WERI-Rb-1 (cell line): ENCODE measurements around the gene SLC25A24.

Experiments used
- DNase-seq: peaks from one replicate; pipeline ENCODE4 v3.0.0-alpha.2; 2020
- H3K27ac ChIP-seq: fragments of 250-450 bp; sonication (Bioruptor Pico); 2 replicates; pipeline ENCODE4 v1.5.1; 2020; ENCODE audit warnings: mild to moderate bottlenecking, moderate library complexity
- H3K27me3 ChIP-seq: fragments of 250-450 bp; sonication (Bioruptor Pico); 2 replicates; pipeline ENCODE4 v1.5.1; 2021; ENCODE audit warnings: mild to moderate bottlenecking, low read depth, moderate library complexity; ENCODE audit not compliant: insufficient read depth, severe bottlenecking
- H3K36me3 ChIP-seq: fragments of 250-450 bp; sonication (Bioruptor Pico); 2 replicates; pipeline ENCODE4 v1.5.1; 2020; ENCODE audit warnings: mild to moderate bottlenecking, moderate library complexity
- H3K4me3 ChIP-seq: 2 replicates; pipeline ENCODE4 v1.5.1; 2011; ENCODE audit warnings: low read depth, mild to moderate bottlenecking, control low read depth, low read length
- H3K9me3 ChIP-seq: fragments of 250-450 bp; sonication (Bioruptor Pico); 2 replicates; pipeline ENCODE4 v1.5.1; 2021; ENCODE audit warnings: mild to moderate bottlenecking, moderate library complexity; ENCODE audit not compliant: severe bottlenecking
- TF ChIP-seq, protein P1 (sequence below): IDR thresholded peaks from 2 replicates; pipeline ENCODE4 v1.5.1; 2011; ENCODE audit warnings: low read depth, mild to moderate bottlenecking, control low read depth, inconsistent platforms, low read length

Gene SLC25A24

GRCh38 chr1:108130794-108131193, 69.3 kb downstream of the SLC25A24 start:
- Histone ChIP-seq H3K27me3 (no peaks in the 10 kb centered on the region), H3K27ac (no peak overlapping the region), H3K4me3 (no peak overlapping the region), H3K9me3 (peaks cover 3% of the 10 kb centered on the region), H3K36me3 (peaks cover 5% of the 10 kb centered on the region; the same call in 1 of the 2 replicates)
- no peak for DNase-seq
- TF ChIP-seq, protein P1, sequence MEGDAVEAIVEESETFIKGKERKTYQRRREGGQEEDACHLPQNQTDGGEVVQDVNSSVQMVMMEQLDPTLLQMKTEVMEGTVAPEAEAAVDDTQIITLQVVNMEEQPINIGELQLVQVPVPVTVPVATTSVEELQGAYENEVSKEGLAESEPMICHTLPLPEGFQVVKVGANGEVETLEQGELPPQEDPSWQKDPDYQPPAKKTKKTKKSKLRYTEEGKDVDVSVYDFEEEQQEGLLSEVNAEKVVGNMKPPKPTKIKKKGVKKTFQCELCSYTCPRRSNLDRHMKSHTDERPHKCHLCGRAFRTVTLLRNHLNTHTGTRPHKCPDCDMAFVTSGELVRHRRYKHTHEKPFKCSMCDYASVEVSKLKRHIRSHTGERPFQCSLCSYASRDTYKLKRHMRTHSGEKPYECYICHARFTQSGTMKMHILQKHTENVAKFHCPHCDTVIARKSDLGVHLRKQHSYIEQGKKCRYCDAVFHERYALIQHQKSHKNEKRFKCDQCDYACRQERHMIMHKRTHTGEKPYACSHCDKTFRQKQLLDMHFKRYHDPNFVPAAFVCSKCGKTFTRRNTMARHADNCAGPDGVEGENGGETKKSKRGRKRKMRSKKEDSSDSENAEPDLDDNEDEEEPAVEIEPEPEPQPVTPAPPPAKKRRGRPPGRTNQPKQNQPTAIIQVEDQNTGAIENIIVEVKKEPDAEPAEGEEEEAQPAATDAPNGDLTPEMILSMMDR = no peak

DNA sequence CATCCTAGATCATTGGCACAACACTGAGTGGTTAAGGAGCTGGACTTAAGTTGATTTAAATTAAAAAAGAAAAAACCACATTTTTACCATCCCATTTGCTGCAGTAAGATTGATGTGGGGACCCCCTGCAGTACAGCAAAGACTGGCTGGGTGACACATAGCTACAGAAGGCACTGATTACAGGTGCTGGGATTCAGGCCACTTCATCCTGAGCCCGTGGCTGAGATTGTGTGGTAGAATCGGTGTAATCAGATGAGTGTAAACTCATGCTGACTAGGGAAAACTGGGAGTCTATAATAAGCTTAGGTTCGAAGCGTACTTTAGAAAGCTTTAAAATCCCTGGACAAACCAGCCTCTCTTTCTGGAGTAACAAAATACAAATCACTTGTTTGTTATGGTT, 70.1 kb downstream of the SLC25A24 start:
- H3K4me3 ChIP-seq = no peak overlapping the region
- TF ChIP-seq, protein P1 = no peak
- DNase-seq = no peak
- no peak overlapping the region for H3K27ac ChIP-seq
- H3K9me3 ChIP-seq = peaks cover 3% of the 10 kb centered on the region
- no peaks in the 10 kb centered on the region; the same call in 1 of the 2 replicates for H3K36me3 ChIP-seq
- H3K27me3 ChIP-seq = no peaks in the 10 kb centered on the region

- Histone ChIP-seq H3K4me3 (no peak overlapping the region), H3K36me3 (no peaks in the 10 kb centered on the region), H3K27ac (no peak overlapping the region), H3K27me3 (no peaks in the 10 kb centered on the region), H3K9me3 (no peaks in the 10 kb centered on the region)
- peak; percentile 72 for DNase-seq
- TF ChIP-seq, protein P1 = peak; percentile 89
These were observed 74.6 kb downstream of the SLC25A24 start for GRCh38 chr1:108125312-108126138.

DNA sequence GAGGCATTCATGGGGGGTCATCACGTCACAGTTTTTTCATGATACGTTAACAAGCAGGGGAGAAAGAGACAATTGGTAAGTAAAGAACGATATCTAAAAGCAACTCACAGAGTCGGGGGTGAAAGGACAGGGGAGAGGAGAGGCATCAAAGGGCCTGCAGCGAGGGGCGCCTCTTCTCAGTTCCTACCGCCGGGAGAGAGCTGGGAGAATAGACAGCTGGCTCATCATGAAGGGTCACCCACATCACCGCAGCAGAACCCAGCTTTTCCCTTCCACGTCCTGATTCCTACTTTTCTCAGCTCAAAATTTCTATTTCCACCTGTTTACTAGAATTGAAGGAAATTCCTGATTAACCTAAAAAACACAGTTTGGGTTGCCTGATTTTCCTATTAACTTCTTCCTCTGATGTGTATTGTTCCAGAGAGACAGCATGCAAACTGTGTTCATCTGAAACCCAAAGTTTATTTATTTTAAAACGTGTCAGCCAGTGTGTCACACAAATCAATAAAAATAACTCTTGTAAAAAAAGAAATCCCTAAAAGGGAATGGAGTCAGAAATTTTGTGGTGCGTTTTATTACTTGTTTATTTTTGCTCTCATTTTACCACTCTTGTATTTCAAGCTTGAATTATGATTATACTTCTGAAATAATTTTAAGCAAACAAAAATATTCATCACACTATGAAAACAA, 75.4 kb downstream of the SLC25A24 start:
- H3K9me3 ChIP-seq = no peaks in the 10 kb centered on the region
- no peak for DNase-seq
- no peaks in the 10 kb centered on the region for H3K27me3 ChIP-seq
- H3K27ac ChIP-seq = no peak overlapping the region
- no peak overlapping the region for H3K4me3 ChIP-seq
- TF ChIP-seq, protein P1 = no peak
- H3K36me3 ChIP-seq = no peaks in the 10 kb centered on the region

DNA sequence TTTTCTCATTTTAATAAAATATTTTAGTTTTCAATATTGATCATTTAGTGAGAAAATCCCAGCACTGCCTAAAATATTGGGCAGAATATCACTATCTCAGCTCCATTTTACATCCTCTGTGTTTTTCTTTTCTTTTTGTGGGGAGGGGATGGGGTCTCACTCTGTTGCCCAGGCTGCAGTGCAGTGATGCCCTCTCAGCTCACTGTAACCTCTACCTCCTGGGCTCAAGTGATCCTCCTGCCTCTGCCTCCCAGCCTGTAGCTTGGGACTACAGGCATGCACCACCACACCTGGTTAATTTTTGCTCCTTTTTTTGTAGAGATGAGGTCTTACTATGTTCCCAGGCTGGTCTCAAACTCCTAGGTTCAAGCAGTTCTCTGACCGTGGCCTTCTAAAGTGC, 76.1 kb downstream of the SLC25A24 start:
- DNase-seq = no peak
- H3K4me3 ChIP-seq = no peak overlapping the region
- no peaks in the 10 kb centered on the region for H3K9me3 ChIP-seq
- TF ChIP-seq, protein P1 = no peak
- no peaks in the 10 kb centered on the region for H3K27me3 ChIP-seq
- H3K36me3 ChIP-seq = no peaks in the 10 kb centered on the region
- H3K27ac ChIP-seq = no peak overlapping the region
